ENCODE results near the gene TAS2R1.

DNA sequence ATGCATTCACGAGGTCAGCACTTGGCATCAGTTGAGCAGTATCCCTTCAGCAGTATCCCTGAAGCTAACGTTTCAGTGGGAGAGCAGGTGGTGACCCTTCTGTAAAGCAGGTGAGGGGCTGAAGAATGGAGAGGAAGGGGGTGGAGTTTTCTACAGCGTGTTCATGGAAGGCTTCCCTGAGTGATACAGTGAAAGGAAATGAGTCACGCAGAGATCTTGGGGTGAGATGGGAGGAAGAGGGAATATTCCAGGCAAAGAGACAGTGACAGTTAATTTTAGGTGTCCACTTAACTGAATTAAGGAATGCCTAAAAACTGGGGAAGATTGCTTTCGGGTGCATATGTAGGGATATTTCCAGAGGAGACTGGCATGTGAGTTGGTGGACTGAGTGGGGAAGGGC, 25.7 kb downstream of the TAS2R1 start:
- TF ChIP-seq CTCF (IDR thresholded peaks at IDR 0.05) (no peak), EZH2 (IDR thresholded peaks at IDR 0.05; ENCODE audit: borderline replicate concordance, insufficient read depth, low read depth, low read length, poor library complexity, severe bottlenecking) (no peak)
